ENCODE results near the gene PANK4. TPM values are rescaled to one million over a fixed set of nuclear protein-coding genes. Genes with fewer than 3 reads are reported as not detected.
"Not testable (repeated sequence)": the region's sequence is repeated elsewhere in the genome, so short reads cannot be mapped to it uniquely, and the experiment has no call there.

PANK4 gene
- 10 to 100 TPM; 24.9 to 44.0 (median 37.3) TPM for total RNA-seq

- in situ Hi-C loops (cut with MboI; ENCODE audit: low pct_unique_long_range_greater_than_20kb in 2 of 9, low sequenced_read_pairs in 9 of 9, unreplicated experiment in 9 of 9), result loop anchor here in 3 of 9 experiments (25.0 kb wide), 2 partner anchors 89 to 114 kb away; partner anchors contain the start of gene PEX10 (in 2 of the 3)
- WGBS, 10 experiments, result 0% methylated on average over 7 to 17 of the region's 107 CpGs; no CpG with 5 or more reads in 8 of the 10 experiments
Measured at GRCh38 chr1:2525920-2526823, at the start of gene PANK4. Gene PANK4 (minus strand): TSS chr1:2526596. CDS start chr1:2526587, 9 bp downstream.

GRCh38 chr1:2574350-2574749 is 48.0 kb upstream of the PANK4 start:
- 17 to 100% (median 81%) methylated on average over 1 to 9 of the region's 9 CpGs; no CpG with 5 or more reads in 1 of the 10 experiments for WGBS, 10 experiments
- no peak for ATAC-seq (replicated peaks in 6 of 8)
- Histone ChIP-seq H3K27ac (no peak overlapping the region), H3K4me1 (replicated peaks in 1 of 2) (peaks cover 10 to 14% of the 10 kb centered on the region in 2 donors), H3K4me3 (no peak overlapping the region)
- in situ Hi-C loops (cut with MboI; ENCODE audit: low pct_unique_long_range_greater_than_20kb in 2 of 9, low sequenced_read_pairs in 9 of 9, unreplicated experiment in 9 of 9), result loop anchor here in 1 of 9 experiments (25.0 kb wide), 1 partner anchor 863 kb away; no protein-coding TSS in a partner anchor

More at GRCh38 chr1:2525920-2526823, at the start of gene PANK4:
- Histone ChIP-seq H3K27ac (peak within 1 kb of the TSS; percentile 97 to 98), H3K4me1 (replicated peaks in 1 of 2) (peaks cover 52 to 55% of the 10 kb centered on the region in 2 donors), H3K4me3 (peak within 1 kb of the TSS; percentile 60 to 91 (median 80))
- peak; percentile 76 to 94 (median 78) for ATAC-seq (replicated peaks in 6 of 8)

- Histone ChIP-seq H3K4me1 (replicated peaks in 1 of 2) (peaks cover 12 to 13% of the 10 kb centered on the region in 2 donors), H3K27ac (no peak overlapping the region), H3K4me3 (no peak overlapping the region)
- in situ Hi-C loops (cut with MboI; ENCODE audit: low pct_unique_long_range_greater_than_20kb in 2 of 9, low sequenced_read_pairs in 9 of 9, unreplicated experiment in 9 of 9), result loop anchor here in 1 of 9 experiments (25.0 kb wide), 1 partner anchor 864 kb away; no protein-coding TSS in a partner anchor
- no peak for ATAC-seq (replicated peaks in 6 of 8)
- 51 to 92% (median 83%) methylated on average over 2 to 8 of the region's 8 CpGs for WGBS, 10 experiments
Measured at GRCh38 chr1:2573250-2573920, 47.0 kb upstream of the PANK4 start.

GRCh38 chr1:2571348-2571747 is 45.0 kb upstream of the PANK4 start:
- in situ Hi-C loops (cut with MboI; ENCODE audit: low pct_unique_long_range_greater_than_20kb in 2 of 9, low sequenced_read_pairs in 9 of 9, unreplicated experiment in 9 of 9), result loop anchor here in 1 of 9 experiments (25.0 kb wide), 1 partner anchor 866 kb away; no protein-coding TSS in a partner anchor
- Histone ChIP-seq H3K4me1 (replicated peaks in 1 of 2) (peaks cover 2 to 5% of the 10 kb centered on the region in 2 donors), H3K4me3 (no peak overlapping the region), H3K27ac (no peak overlapping the region)
- 70 to 100% (median 92%) methylated on average over 1 to 9 of the region's 9 CpGs; no CpG with 5 or more reads in 2 of the 10 experiments for WGBS, 10 experiments
- no peak for ATAC-seq (replicated peaks in 6 of 8)

- H3K4me3 ChIP-seq, result no peak overlapping the region
- no peak overlapping the region for H3K27ac ChIP-seq
- peaks cover under 1 to 3% of the 10 kb centered on the region in 2 donors for H3K4me1 ChIP-seq (replicated peaks in 1 of 2)
- no peak for ATAC-seq (replicated peaks in 6 of 8)
- in situ Hi-C loops (cut with MboI; ENCODE audit: low pct_unique_long_range_greater_than_20kb in 2 of 9, low sequenced_read_pairs in 9 of 9, unreplicated experiment in 9 of 9), result loop anchor here in 1 of 9 experiments (25.0 kb wide), 1 partner anchor 867 kb away; no protein-coding TSS in a partner anchor
- 60 to 97% (median 84%) methylated on average over 1 to 15 of the region's 17 CpGs; no CpG with 5 or more reads in 3 of the 10 experiments for WGBS, 10 experiments
Measured at GRCh38 chr1:2570332-2570731, 43.9 kb upstream of the PANK4 start.

- in situ Hi-C loops (cut with MboI; ENCODE audit: low pct_unique_long_range_greater_than_20kb in 2 of 9, low sequenced_read_pairs in 9 of 9, unreplicated experiment in 9 of 9), result loop anchor here in 1 of 9 experiments (25.0 kb wide), 1 partner anchor 868 kb away; no protein-coding TSS in a partner anchor
- not testable (repeated sequence) for ATAC-seq (replicated peaks in 6 of 8); H3K27ac ChIP-seq; H3K4me3 ChIP-seq; H3K4me1 ChIP-seq (replicated peaks in 1 of 2)
- 71 to 100% (median 94%) methylated on average over 2 to 5 of the region's 13 CpGs; no CpG with 5 or more reads in 6 of the 10 experiments for WGBS, 10 experiments
Measured at GRCh38 chr1:2569703-2570102, 43.3 kb upstream of the PANK4 start.

- ATAC-seq (replicated peaks in 6 of 8), result peak in 4 of 8 experiments; percentile 26 to 46 (median 37)
- peaks cover 7 to 9% of the 10 kb centered on the region in 2 donors for H3K4me1 ChIP-seq (replicated peaks in 1 of 2)
- in situ Hi-C loops (cut with MboI; ENCODE audit: low pct_unique_long_range_greater_than_20kb in 2 of 9, low sequenced_read_pairs in 9 of 9, unreplicated experiment in 9 of 9), result loop anchor here in 1 of 9 experiments (25.0 kb wide), 1 partner anchor 868 kb away; no protein-coding TSS in a partner anchor
- no peak overlapping the region for H3K4me3 ChIP-seq
- 74 to 78% methylated on average over 5 to 8 of the region's 17 CpGs; no CpG with 5 or more reads in 8 of the 10 experiments for WGBS, 10 experiments
- no peak overlapping the region for H3K27ac ChIP-seq
Measured at GRCh38 chr1:2569060-2569459, 42.7 kb upstream of the PANK4 start.

GRCh38 chr1:2568187-2568816 is 41.9 kb upstream of the PANK4 start:
- no CpG with 5 or more reads among the region's 17 CpGs for WGBS, 10 experiments
- in situ Hi-C loops (cut with MboI; ENCODE audit: low pct_unique_long_range_greater_than_20kb in 2 of 9, low sequenced_read_pairs in 9 of 9, unreplicated experiment in 9 of 9), result loop anchor here in 1 of 9 experiments (25.0 kb wide), 1 partner anchor 869 kb away; no protein-coding TSS in a partner anchor
- H3K4me3 ChIP-seq, H3K27ac ChIP-seq: not testable (repeated sequence)
- ATAC-seq (replicated peaks in 6 of 8), result peak in 6 of 8 experiments; percentile 5 to 46 (median 30)
- H3K4me1 ChIP-seq (replicated peaks in 1 of 2), result peaks cover 7 to 11% of the 10 kb centered on the region in 2 donors

- peaks cover 14% of the 10 kb centered on the region in 2 donors for H3K4me1 ChIP-seq (replicated peaks in 1 of 2)
- in situ Hi-C loops (cut with MboI; ENCODE audit: low pct_unique_long_range_greater_than_20kb in 2 of 9, low sequenced_read_pairs in 9 of 9, unreplicated experiment in 9 of 9), result loop anchor here in 1 of 9 experiments (25.0 kb wide), 1 partner anchor 870 kb away; no protein-coding TSS in a partner anchor
- H3K27ac ChIP-seq, result no peak overlapping the region
- H3K4me3 ChIP-seq, result no peak overlapping the region
- ATAC-seq (replicated peaks in 6 of 8), result peak in 1 of 8 experiments; percentile 9
- 60 to 100% (median 90%) methylated on average over 1 to 4 of the region's 16 CpGs; no CpG with 5 or more reads in 5 of the 10 experiments for WGBS, 10 experiments
Measured at GRCh38 chr1:2567083-2567679, 40.8 kb upstream of the PANK4 start.

- H3K4me1 ChIP-seq (replicated peaks in 1 of 2), result peaks cover 14% of the 10 kb centered on the region in 2 donors
- in situ Hi-C loops (cut with MboI; ENCODE audit: low pct_unique_long_range_greater_than_20kb in 2 of 9, low sequenced_read_pairs in 9 of 9, unreplicated experiment in 9 of 9), result loop anchor here in 1 of 9 experiments (25.0 kb wide), 1 partner anchor 871 kb away; no protein-coding TSS in a partner anchor
- WGBS, 10 experiments, result 0 to 100% (median 85%) methylated on average over 1 to 15 of the region's 34 CpGs; no CpG with 5 or more reads in 1 of the 10 experiments
- no peak overlapping the region for H3K27ac ChIP-seq
- ATAC-seq (replicated peaks in 6 of 8), result peak in 6 of 8 experiments; percentile 10 to 91 (median 42)
- no peak overlapping the region for H3K4me3 ChIP-seq
Measured at GRCh38 chr1:2566101-2567045, 40.0 kb upstream of the PANK4 start.
